ENCODE results near the gene PDIK1L. TPM values are rescaled to one million over a fixed set of nuclear protein-coding genes. Genes with fewer than 3 reads are reported as not detected.
A peak's percentile ranks its signal among the peaks of the same experiment; 100 is the strongest.

Gene PDIK1L
- total and polyA plus RNA-seq, 9 of the 15 experiments (the other 6 are each of a cell fraction or from before 2014, with no cell fraction given), result 12.8 to 30.2 (median 21.5) TPM

- TF ChIP-seq RREB1 (CRISPR knock-in tag; IDR thresholded peaks at IDR 0.05) (peak; percentile 81), PHTF2 (CRISPR knock-in tag; IDR thresholded peaks at IDR 0.05) (no peak), CBFA2T2 (conservative IDR thresholded peaks at IDR 0.05) (no peak), CGGBP1 (CRISPR knock-in tag; IDR thresholded peaks at IDR 0.05) (no peak), THRAP3 (IDR thresholded peaks at IDR 0.05; ENCODE audit: borderline replicate concordance) (no peak), ZBTB43 (CRISPR knock-in tag; IDR thresholded peaks at IDR 0.05) (no peak), GTF2B (IDR thresholded peaks at IDR 0.05; ENCODE audit: extremely low read depth, insufficient read length) (no peak), ZC3H11A (IDR thresholded peaks at IDR 0.05; ENCODE audit: low read depth, low read length) (no peak), ZNF12 (CRISPR knock-in tag; IDR thresholded peaks at IDR 0.05) (peak; percentile 74; the same call in 1 of the 2 replicates), CHD2 (IDR thresholded peaks at IDR 0.05; ENCODE audit: low read depth, low read length) (0 out of 2 replicates have a peak, but pooled peaks have one; percentile 14), CEBPB (tag; IDR thresholded peaks at IDR 0.05) (no peak), STAT5A (IDR thresholded peaks at IDR 0.05; ENCODE audit: borderline replicate concordance, low read length) (no peak), ZBTB26 (CRISPR knock-in tag; IDR thresholded peaks at IDR 0.05) (no peak), ZNF282 (CRISPR knock-in tag; IDR thresholded peaks at IDR 0.05) (no peak), ZNF232 (CRISPR knock-in tag; IDR thresholded peaks at IDR 0.05) (peak; percentile 84; the same call in 1 of the 2 replicates), DPF2 (IDR thresholded peaks at IDR 0.05) (peak; percentile 23; the same call in 1 of the 2 replicates), ZNF644 (tag; IDR thresholded peaks at IDR 0.05; ENCODE audit: low read depth) (peak; percentile 51; the same call in 1 of the 2 replicates), FOXA1 (IDR thresholded peaks at IDR 0.05; ENCODE audit: borderline replicate concordance) (no peak)
Measured at GRCh38 chr1:26161415-26162219, 50.0 kb downstream of the PDIK1L start (continued).
